ENCODE measurements around the gene NECAP2. TPM values are rescaled to one million over a fixed set of nuclear protein-coding genes. Genes with fewer than 3 reads are reported as not detected.
"Not testable (repeated sequence)": the region's sequence is repeated elsewhere in the genome, so short reads cannot be mapped to it uniquely, and the experiment has no call there.

Gene NECAP2
- total RNA-seq, 1 donor from 2014 or later, result 76.8 TPM

DNA sequence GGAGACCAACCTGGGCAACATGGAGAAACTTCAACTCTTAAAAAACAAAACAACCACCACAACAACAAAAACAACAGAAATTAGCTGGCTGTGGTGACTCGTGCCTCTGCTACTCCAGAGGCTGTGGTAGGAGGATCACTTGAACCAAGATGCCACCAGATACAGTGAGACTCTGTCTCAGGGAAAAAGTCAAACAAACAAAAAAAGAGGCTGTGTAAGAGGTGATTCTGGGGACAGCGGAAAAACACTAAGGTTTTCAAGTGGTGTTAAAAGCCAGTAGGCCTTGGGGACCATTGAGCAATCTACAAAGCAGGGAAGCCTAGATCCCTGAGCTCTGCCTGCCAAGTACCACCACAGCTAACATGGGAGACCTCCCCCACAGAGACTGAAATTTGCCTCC is 65.3 kb downstream of the NECAP2 start:
- H3K36me3 Mint-ChIP-seq (ENCODE audit: low read depth); DNase-seq; intact Hi-C loops (cut with micrococcal nuclease); H3K9me3 Mint-ChIP-seq; H3K4me3 Mint-ChIP-seq; H3K27ac Mint-ChIP-seq; H3K4me1 Mint-ChIP-seq: not testable (repeated sequence)
- peaks cover 14% of the 10 kb centered on the region for H3K27me3 Mint-ChIP-seq

- H3K4me3 Mint-ChIP-seq; H3K36me3 Mint-ChIP-seq (ENCODE audit: low read depth); H3K27ac Mint-ChIP-seq; H3K4me1 Mint-ChIP-seq; DNase-seq; intact Hi-C loops (cut with micrococcal nuclease); H3K9me3 Mint-ChIP-seq; H3K27me3 Mint-ChIP-seq: not testable (repeated sequence)
Observed at GRCh38 chr1:16506364-16507136, 66.0 kb downstream of the NECAP2 start.

GRCh38 chr1:16508861-16509445 is 68.4 kb downstream of the NECAP2 start:
- H3K4me1 Mint-ChIP-seq; H3K27ac Mint-ChIP-seq; H3K36me3 Mint-ChIP-seq (ENCODE audit: low read depth); intact Hi-C loops (cut with micrococcal nuclease); H3K9me3 Mint-ChIP-seq; H3K27me3 Mint-ChIP-seq; H3K4me3 Mint-ChIP-seq: not testable (repeated sequence)
- DNase-seq, result peak; percentile 78

Other genes starting within 250 kb of the NECAP2 start
- 8.5 and 8.8 TPM in 2 replicates for gene ARHGEF19, start 228.1 kb upstream of the NECAP2 start, total RNA-seq
- 4.8 and 6.1 TPM in 2 replicates for gene CPLANE2, start 203.5 kb upstream of the NECAP2 start, total RNA-seq
- gene FBXO42, start 88.2 kb upstream of the NECAP2 start, total RNA-seq, result 20.4 and 20.8 TPM in 2 replicates
- gene SZRD1, start 73.5 kb upstream of the NECAP2 start, total RNA-seq, result 195 and 200 TPM in 2 replicates
- gene SPATA21, start 3.3 kb upstream of the NECAP2 start, total RNA-seq, result not detected in 2 replicates
- gene RNU1-1, start 73.6 kb downstream of the NECAP2 start, total RNA-seq, result 1,962 and 2,189 TPM in 2 replicates
- 4.2 and 5.1 TPM in 2 replicates for gene NBPF1, start 172.8 kb downstream of the NECAP2 start, total RNA-seq
- 1,962 and 2,189 TPM in 2 replicates for gene RNU1-3, start 226.2 kb downstream of the NECAP2 start, total RNA-seq